Activated CD8-positive, alpha-beta memory T cell treated with anti-CD3 and anti-CD28 coated beads for 48 hours (primary cell): ENCODE measurements around the gene GRIA4.

Source experiments
- DNase-seq, 3 experiments: peaks; one replicate each; pipeline ENCODE4 v3.0.0-alpha.2; 2020; ENCODE audit warnings: low read depth in 2 of 3, low spot score in 2 of 3

The GRIA4 gene

GRCh38 chr11:105636496-105636895, 26.6 kb downstream of the GRIA4 start:
- no peak for DNase-seq

- no peak for DNase-seq
Observed at GRCh38 chr11:105639527-105639926, 29.7 kb downstream of the GRIA4 start.

GRCh38 chr11:105641433-105641832, 31.6 kb downstream of the GRIA4 start:
- DNase-seq: no peak

GRCh38 chr11:105642870-105643269, 33.0 kb downstream of the GRIA4 start:
- DNase-seq: no peak

GRCh38 chr11:105644839-105645573, 35.1 kb downstream of the GRIA4 start:
- DNase-seq: no peak

GRCh38 chr11:105647780-105648179, 37.9 kb downstream of the GRIA4 start:
- no peak for DNase-seq

- no peak for DNase-seq
Observed at GRCh38 chr11:105648762-105649161, 38.9 kb downstream of the GRIA4 start.

GRCh38 chr11:105665281-105665680, 55.4 kb downstream of the GRIA4 start:
- no peak for DNase-seq

GRCh38 chr11:105667441-105667840, 57.6 kb downstream of the GRIA4 start:
- no peak for DNase-seq

GRCh38 chr11:105670811-105671210, 60.9 kb downstream of the GRIA4 start:
- DNase-seq: no peak

GRCh38 chr11:105673089-105673488, 63.2 kb downstream of the GRIA4 start:
- no peak for DNase-seq

GRCh38 chr11:105689631-105690030, 79.8 kb downstream of the GRIA4 start:
- no peak for DNase-seq

- DNase-seq: no peak
Observed at GRCh38 chr11:105690467-105690866, 80.6 kb downstream of the GRIA4 start.

- DNase-seq: no peak
Observed at GRCh38 chr11:105693075-105693759, 83.3 kb downstream of the GRIA4 start.

GRCh38 chr11:105696000-105696399, 86.1 kb downstream of the GRIA4 start:
- DNase-seq: no peak

- no peak for DNase-seq
Observed at GRCh38 chr11:105697291-105697690, 87.4 kb downstream of the GRIA4 start.

GRCh38 chr11:105699203-105699602, 89.3 kb downstream of the GRIA4 start:
- no peak for DNase-seq

- no peak for DNase-seq
Observed at GRCh38 chr11:105700271-105700670, 90.4 kb downstream of the GRIA4 start.

- DNase-seq: no peak
Observed at GRCh38 chr11:105701098-105701497, 91.2 kb downstream of the GRIA4 start.

GRCh38 chr11:105705786-105706530, 96.1 kb downstream of the GRIA4 start:
- no peak for DNase-seq

- DNase-seq: no peak
Observed at GRCh38 chr11:105713106-105713505, 103.2 kb downstream of the GRIA4 start.

- no peak for DNase-seq
Observed at GRCh38 chr11:105713696-105714095, 103.8 kb downstream of the GRIA4 start.
